ENCODE results near the gene KRT13. TPM values are rescaled to one million over a fixed set of nuclear protein-coding genes. Genes with fewer than 3 reads are reported as not detected.

The KRT13 gene
- total and polyA plus RNA-seq, 2 experiments from 2014 or later, result not detected

DNA sequence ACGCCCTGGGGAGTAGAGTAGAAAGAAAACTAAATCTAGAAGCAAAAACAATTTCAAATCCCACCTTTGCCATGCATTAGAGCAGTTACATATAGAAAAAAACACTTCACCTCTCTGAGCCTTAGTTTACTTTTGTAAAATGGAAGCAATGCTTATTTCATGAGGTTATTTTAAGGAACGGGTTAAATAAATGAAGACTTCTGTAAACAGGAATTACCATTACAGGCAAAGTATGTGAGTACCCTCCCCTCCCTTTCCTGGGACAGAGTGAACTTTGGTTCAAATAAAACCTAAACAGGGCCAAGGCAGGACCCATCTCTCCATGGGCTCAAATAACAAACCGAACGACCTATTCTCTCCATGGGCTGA lies 17.8 kb upstream of the KRT13 start (continued):
- TF ChIP-seq POLR2AphosphoS5 (IDR thresholded peaks at IDR 0.05; ENCODE audit: low read depth) (no peak), CREB1 (CRISPR knock-in tag; IDR thresholded peaks at IDR 0.05; ENCODE audit: low read depth) (no peak), STAT1 (IDR thresholded peaks at IDR 0.05; ENCODE audit: unreplicated experiment) (no peak), ZNF331 (CRISPR knock-in tag; IDR thresholded peaks at IDR 0.05; ENCODE audit: low read depth) (no peak), EZH2 (IDR thresholded peaks at IDR 0.05; ENCODE audit: low read depth, unreplicated experiment) (no peak), ZNF114 (CRISPR knock-in tag; IDR thresholded peaks at IDR 0.05) (no peak)
- TF ChIP-seq, protein P1, sequence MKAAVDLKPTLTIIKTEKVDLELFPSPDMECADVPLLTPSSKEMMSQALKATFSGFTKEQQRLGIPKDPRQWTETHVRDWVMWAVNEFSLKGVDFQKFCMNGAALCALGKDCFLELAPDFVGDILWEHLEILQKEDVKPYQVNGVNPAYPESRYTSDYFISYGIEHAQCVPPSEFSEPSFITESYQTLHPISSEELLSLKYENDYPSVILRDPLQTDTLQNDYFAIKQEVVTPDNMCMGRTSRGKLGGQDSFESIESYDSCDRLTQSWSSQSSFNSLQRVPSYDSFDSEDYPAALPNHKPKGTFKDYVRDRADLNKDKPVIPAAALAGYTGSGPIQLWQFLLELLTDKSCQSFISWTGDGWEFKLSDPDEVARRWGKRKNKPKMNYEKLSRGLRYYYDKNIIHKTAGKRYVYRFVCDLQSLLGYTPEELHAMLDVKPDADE (IDR thresholded peaks at IDR 0.05), result no peak
- TF ChIP-seq, protein P2, sequence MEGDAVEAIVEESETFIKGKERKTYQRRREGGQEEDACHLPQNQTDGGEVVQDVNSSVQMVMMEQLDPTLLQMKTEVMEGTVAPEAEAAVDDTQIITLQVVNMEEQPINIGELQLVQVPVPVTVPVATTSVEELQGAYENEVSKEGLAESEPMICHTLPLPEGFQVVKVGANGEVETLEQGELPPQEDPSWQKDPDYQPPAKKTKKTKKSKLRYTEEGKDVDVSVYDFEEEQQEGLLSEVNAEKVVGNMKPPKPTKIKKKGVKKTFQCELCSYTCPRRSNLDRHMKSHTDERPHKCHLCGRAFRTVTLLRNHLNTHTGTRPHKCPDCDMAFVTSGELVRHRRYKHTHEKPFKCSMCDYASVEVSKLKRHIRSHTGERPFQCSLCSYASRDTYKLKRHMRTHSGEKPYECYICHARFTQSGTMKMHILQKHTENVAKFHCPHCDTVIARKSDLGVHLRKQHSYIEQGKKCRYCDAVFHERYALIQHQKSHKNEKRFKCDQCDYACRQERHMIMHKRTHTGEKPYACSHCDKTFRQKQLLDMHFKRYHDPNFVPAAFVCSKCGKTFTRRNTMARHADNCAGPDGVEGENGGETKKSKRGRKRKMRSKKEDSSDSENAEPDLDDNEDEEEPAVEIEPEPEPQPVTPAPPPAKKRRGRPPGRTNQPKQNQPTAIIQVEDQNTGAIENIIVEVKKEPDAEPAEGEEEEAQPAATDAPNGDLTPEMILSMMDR (conservative IDR thresholded peaks at IDR 0.05; ENCODE audit: low read depth in 2 of 2), result no peak

GRCh38 chr17:41522301-41523224 lies 17.2 kb upstream of the KRT13 start:
- Histone ChIP-seq H3K9me2 (ENCODE audit: insufficient read depth) (no peaks in the 10 kb centered on the region), H2AFZ (no peak overlapping the region), H3K4me1 (ENCODE audit: insufficient read depth) (peaks cover 12% of the 10 kb centered on the region; the same call in 1 of the 2 replicates), H3F3A (replicated peaks; ENCODE audit: low read depth) (0 out of 2 replicates have a peak, but pooled peaks cover 4% of the 10 kb centered on the region), H3K4me2 (no peak overlapping the region), H3K27me3 (ENCODE audit: insufficient read depth) (no peaks in the 10 kb centered on the region), H3K27ac (ENCODE audit: low read depth) (peak overlapping the region; percentile 69; the same call in 1 of the 2 replicates), H3K4me3 (no peak overlapping the region), H3K79me2 (replicated peaks; ENCODE audit: insufficient read depth) (peaks cover 11% of the 10 kb centered on the region), H4K20me1 (replicated peaks; ENCODE audit: insufficient read depth) (peaks cover 9% of the 10 kb centered on the region; the same call in 1 of the 2 replicates), H3K36me3 (ENCODE audit: insufficient read depth) (0 out of 2 replicates have a peak, but pooled peaks cover 9% of the 10 kb centered on the region)
- Mint-ChIP-seq H3K4me3 (no peak overlapping the region), H3K27ac (0 out of 2 replicates have a peak overlapping the region, but pooled peaks have one; percentile 52), H3K36me3 (ENCODE audit: low read depth) (peaks cover 40% of the 10 kb centered on the region), H3K4me1 (peaks cover 30% of the 10 kb centered on the region), H3K27me3 (ENCODE audit: insufficient read depth, low read depth, poor library complexity) (peaks cover 13% of the 10 kb centered on the region), H3K9me3 (no peaks in the 10 kb centered on the region; the same call in 2 of the 3 replicates)
- ATAC-seq, result peak; percentile 7
- TF ChIP-seq ZNF114 (CRISPR knock-in tag; IDR thresholded peaks at IDR 0.05) (no peak), POLR2AphosphoS5 (IDR thresholded peaks at IDR 0.05; ENCODE audit: low read depth) (0 out of 2 replicates have a peak, but pooled peaks have one; percentile 7), EZH2 (IDR thresholded peaks at IDR 0.05; ENCODE audit: low read depth, unreplicated experiment) (no peak), CREB1 (CRISPR knock-in tag; IDR thresholded peaks at IDR 0.05; ENCODE audit: low read depth) (no peak), ZNF331 (CRISPR knock-in tag; IDR thresholded peaks at IDR 0.05; ENCODE audit: low read depth) (no peak), EZH2phosphoT487 (IDR thresholded peaks at IDR 0.05; ENCODE audit: unreplicated experiment) (no peak)
- TF ChIP-seq, protein P3, sequence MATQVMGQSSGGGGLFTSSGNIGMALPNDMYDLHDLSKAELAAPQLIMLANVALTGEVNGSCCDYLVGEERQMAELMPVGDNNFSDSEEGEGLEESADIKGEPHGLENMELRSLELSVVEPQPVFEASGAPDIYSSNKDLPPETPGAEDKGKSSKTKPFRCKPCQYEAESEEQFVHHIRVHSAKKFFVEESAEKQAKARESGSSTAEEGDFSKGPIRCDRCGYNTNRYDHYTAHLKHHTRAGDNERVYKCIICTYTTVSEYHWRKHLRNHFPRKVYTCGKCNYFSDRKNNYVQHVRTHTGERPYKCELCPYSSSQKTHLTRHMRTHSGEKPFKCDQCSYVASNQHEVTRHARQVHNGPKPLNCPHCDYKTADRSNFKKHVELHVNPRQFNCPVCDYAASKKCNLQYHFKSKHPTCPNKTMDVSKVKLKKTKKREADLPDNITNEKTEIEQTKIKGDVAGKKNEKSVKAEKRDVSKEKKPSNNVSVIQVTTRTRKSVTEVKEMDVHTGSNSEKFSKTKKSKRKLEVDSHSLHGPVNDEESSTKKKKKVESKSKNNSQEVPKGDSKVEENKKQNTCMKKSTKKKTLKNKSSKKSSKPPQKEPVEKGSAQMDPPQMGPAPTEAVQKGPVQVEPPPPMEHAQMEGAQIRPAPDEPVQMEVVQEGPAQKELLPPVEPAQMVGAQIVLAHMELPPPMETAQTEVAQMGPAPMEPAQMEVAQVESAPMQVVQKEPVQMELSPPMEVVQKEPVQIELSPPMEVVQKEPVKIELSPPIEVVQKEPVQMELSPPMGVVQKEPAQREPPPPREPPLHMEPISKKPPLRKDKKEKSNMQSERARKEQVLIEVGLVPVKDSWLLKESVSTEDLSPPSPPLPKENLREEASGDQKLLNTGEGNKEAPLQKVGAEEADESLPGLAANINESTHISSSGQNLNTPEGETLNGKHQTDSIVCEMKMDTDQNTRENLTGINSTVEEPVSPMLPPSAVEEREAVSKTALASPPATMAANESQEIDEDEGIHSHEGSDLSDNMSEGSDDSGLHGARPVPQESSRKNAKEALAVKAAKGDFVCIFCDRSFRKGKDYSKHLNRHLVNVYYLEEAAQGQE (IDR thresholded peaks at IDR 0.05; ENCODE audit: unreplicated experiment), result no peak
- TF ChIP-seq, protein P1 (IDR thresholded peaks at IDR 0.05), result no peak
- TF ChIP-seq, protein P2 (conservative IDR thresholded peaks at IDR 0.05; ENCODE audit: low read depth in 2 of 2), result no peak
- peak; percentile 18 for DNase-seq (ENCODE audit: low spot score)
